NT2/D1 (cell line): ENCODE results near the gene GAP43.

Experiments used
- SUZ12 ChIP-seq: IDR thresholded peaks from 2 replicates; pipeline ENCODE4 v1.6.1; 2011; ENCODE audit not compliant: insufficient read length, insufficient read depth; ENCODE audit errors: extremely low read depth
- YY1 ChIP-seq: IDR thresholded peaks from 2 replicates; pipeline ENCODE4 v1.6.1; 2011; ENCODE audit not compliant: insufficient read length, insufficient read depth
- ZNF274 ChIP-seq: IDR thresholded peaks from 2 replicates; pipeline ENCODE4 v1.6.1; 2011; ENCODE audit warnings: mild to moderate bottlenecking, low read depth, low read length

- no peak for TF ChIP-seq ZNF274
- TF ChIP-seq YY1: no peak
- no peak for TF ChIP-seq SUZ12
Measured at GRCh38 chr3:115630850-115631249, 7.5 kb downstream of the GAP43 start.
